ENCODE data around the gene ZBBX. TPM values are rescaled to one million over a fixed set of nuclear protein-coding genes. Genes with fewer than 3 reads are reported as not detected.
"Not testable (repeated sequence)": the region's sequence is repeated elsewhere in the genome, so short reads cannot be mapped to it uniquely, and the experiment has no call there.

Gene ZBBX
- not detected in 2 replicates for total RNA-seq

GRCh38 chr3:167380004-167380689, at the start of gene ZBBX:
ZBBX (minus strand) TSS chr3:167380297; CDS start chr3:167372901, 7,396 bp downstream.
- H3K27ac Mint-ChIP-seq: no peak within 1 kb of the TSS
- peaks cover 4% of the 10 kb centered on the region for H3K27me3 Mint-ChIP-seq (ENCODE audit: insufficient read depth)

GRCh38 chr3:167426962-167427361, 46.9 kb upstream of the ZBBX start:
- intact Hi-C loops (cut with micrococcal nuclease); H3K4me3 Mint-ChIP-seq; H3K36me3 Mint-ChIP-seq (ENCODE audit: low read depth); DNase-seq (ENCODE audit: low spot score); H3K27ac Mint-ChIP-seq; H3K9me3 Mint-ChIP-seq; H3K27me3 Mint-ChIP-seq (ENCODE audit: insufficient read depth); H3K4me1 Mint-ChIP-seq (ENCODE audit: low read depth): not testable (repeated sequence)

More at GRCh38 chr3:167380004-167380689, at the start of gene ZBBX:
- H3K36me3 Mint-ChIP-seq (ENCODE audit: low read depth): no peaks in the 10 kb centered on the region
- H3K4me1 Mint-ChIP-seq (ENCODE audit: low read depth): peaks cover 9% of the 10 kb centered on the region
- intact Hi-C loops (cut with micrococcal nuclease): loop anchor here (1.0 to 2.0 kb wide), 3 partner anchors 304 to 502 kb away; partner anchors contain the start of genes PDCD10 and SERPINI1
- H3K4me3 Mint-ChIP-seq: peak within 1 kb of the TSS; percentile 74
- DNase-seq (ENCODE audit: low spot score): peak; percentile 81
- no peaks in the 10 kb centered on the region for H3K9me3 Mint-ChIP-seq

DNA sequence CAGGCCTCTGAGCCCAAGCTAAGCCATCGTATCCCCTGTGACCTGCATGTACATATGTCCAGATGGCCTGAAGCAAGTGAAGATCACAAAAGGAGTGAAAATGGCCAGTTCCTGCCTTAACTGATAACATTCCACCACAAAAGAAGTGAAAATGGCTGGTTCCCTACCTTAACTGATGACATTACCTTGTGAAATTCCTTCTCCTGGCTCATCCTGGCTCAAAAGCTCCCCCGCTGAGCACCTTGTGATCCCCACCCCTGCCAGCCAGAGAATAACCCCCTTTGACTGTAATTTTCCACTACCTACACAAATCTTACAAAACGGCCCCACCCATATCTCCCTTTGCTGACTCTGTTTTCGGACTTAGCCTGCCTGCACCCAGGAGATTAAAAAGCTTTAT, 42.3 kb upstream of the ZBBX start:
- H3K4me3 Mint-ChIP-seq; H3K27ac Mint-ChIP-seq; intact Hi-C loops (cut with micrococcal nuclease); H3K36me3 Mint-ChIP-seq (ENCODE audit: low read depth); DNase-seq (ENCODE audit: low spot score); H3K4me1 Mint-ChIP-seq (ENCODE audit: low read depth); H3K27me3 Mint-ChIP-seq (ENCODE audit: insufficient read depth); H3K9me3 Mint-ChIP-seq: not testable (repeated sequence)

GRCh38 chr3:167409611-167410010, 29.5 kb upstream of the ZBBX start:
- Mint-ChIP-seq H3K4me3 (no peak overlapping the region), H3K27me3 (ENCODE audit: insufficient read depth) (no peaks in the 10 kb centered on the region), H3K4me1 (ENCODE audit: low read depth) (no peaks in the 10 kb centered on the region), H3K9me3 (no peaks in the 10 kb centered on the region), H3K27ac (no peak overlapping the region), H3K36me3 (ENCODE audit: low read depth) (no peaks in the 10 kb centered on the region)
- intact Hi-C loops (cut with micrococcal nuclease): no loop called here
- no peak for DNase-seq (ENCODE audit: low spot score)

DNA sequence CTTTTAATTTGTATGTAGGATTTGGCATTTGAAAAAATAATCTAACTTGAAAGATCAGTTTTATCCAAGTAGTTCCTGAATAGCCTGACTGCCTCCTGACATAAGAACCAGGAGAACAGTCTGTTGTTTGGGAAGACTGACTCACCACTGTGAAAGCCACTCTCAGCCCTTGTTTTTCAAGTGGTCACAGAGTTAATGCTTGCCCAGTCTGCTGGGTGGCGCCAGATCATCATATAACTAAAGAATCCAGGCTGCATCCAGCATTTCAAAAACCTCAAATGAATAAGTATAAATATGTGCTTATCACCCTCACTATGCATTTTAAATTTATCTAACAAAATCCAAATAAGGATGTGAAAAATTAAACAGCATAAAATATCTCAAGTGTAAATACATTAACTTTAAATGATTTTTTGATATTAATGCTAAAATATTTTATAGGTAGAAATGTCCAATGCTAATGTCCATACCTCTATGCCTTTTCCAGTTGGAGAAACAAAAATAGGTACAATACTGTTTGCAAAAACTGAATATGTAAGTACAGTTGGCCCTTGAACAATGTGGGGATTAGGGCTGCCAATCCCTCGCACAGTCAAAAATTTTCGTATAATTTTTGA, 26.9 kb upstream of the ZBBX start:
- Mint-ChIP-seq H3K9me3 (no peaks in the 10 kb centered on the region), H3K36me3 (ENCODE audit: low read depth) (no peaks in the 10 kb centered on the region), H3K4me1 (ENCODE audit: low read depth) (no peaks in the 10 kb centered on the region), H3K27me3 (ENCODE audit: insufficient read depth) (no peaks in the 10 kb centered on the region), H3K4me3 (no peak overlapping the region), H3K27ac (no peak overlapping the region)
- intact Hi-C loops (cut with micrococcal nuclease): no loop called here
- DNase-seq (ENCODE audit: low spot score): no peak

- H3K4me3 Mint-ChIP-seq: no peak overlapping the region
- intact Hi-C loops (cut with micrococcal nuclease): no loop called here
- H3K4me1 Mint-ChIP-seq (ENCODE audit: low read depth): no peaks in the 10 kb centered on the region
- no peaks in the 10 kb centered on the region for H3K9me3 Mint-ChIP-seq
- no peaks in the 10 kb centered on the region for H3K27me3 Mint-ChIP-seq (ENCODE audit: insufficient read depth)
- DNase-seq (ENCODE audit: low spot score): no peak
- H3K27ac Mint-ChIP-seq: no peak overlapping the region
- no peaks in the 10 kb centered on the region for H3K36me3 Mint-ChIP-seq (ENCODE audit: low read depth)
Measured at GRCh38 chr3:167397826-167398225, 17.7 kb upstream of the ZBBX start.

- intact Hi-C loops (cut with micrococcal nuclease): no loop called here
- Mint-ChIP-seq H3K36me3 (ENCODE audit: low read depth) (no peaks in the 10 kb centered on the region), H3K27me3 (ENCODE audit: insufficient read depth) (no peaks in the 10 kb centered on the region), H3K27ac (no peak overlapping the region), H3K9me3 (no peaks in the 10 kb centered on the region), H3K4me3 (no peak overlapping the region), H3K4me1 (ENCODE audit: low read depth) (no peaks in the 10 kb centered on the region)
- DNase-seq (ENCODE audit: low spot score): no peak
Measured at GRCh38 chr3:167396075-167396474, 16.0 kb upstream of the ZBBX start.

GRCh38 chr3:167394003-167394402, 13.9 kb upstream of the ZBBX start:
- intact Hi-C loops (cut with micrococcal nuclease): no loop called here
- no peak overlapping the region for H3K4me3 Mint-ChIP-seq

GRCh38 chr3:167382155-167382554, 2.1 kb upstream of the ZBBX start:
- intact Hi-C loops (cut with micrococcal nuclease): no loop called here
- Mint-ChIP-seq H3K4me3 (no peak overlapping the region), H3K27ac (no peak overlapping the region), H3K9me3 (no peaks in the 10 kb centered on the region), H3K4me1 (ENCODE audit: low read depth) (peaks cover 9% of the 10 kb centered on the region), H3K27me3 (ENCODE audit: insufficient read depth) (peaks cover 4% of the 10 kb centered on the region), H3K36me3 (ENCODE audit: low read depth) (no peaks in the 10 kb centered on the region)
- DNase-seq (ENCODE audit: low spot score): no peak

More at GRCh38 chr3:167394003-167394402, 13.9 kb upstream of the ZBBX start:
- H3K27ac Mint-ChIP-seq: no peak overlapping the region
- no peaks in the 10 kb centered on the region for H3K27me3 Mint-ChIP-seq (ENCODE audit: insufficient read depth)
- H3K9me3 Mint-ChIP-seq: no peaks in the 10 kb centered on the region
- no peaks in the 10 kb centered on the region for H3K36me3 Mint-ChIP-seq (ENCODE audit: low read depth)
- no peaks in the 10 kb centered on the region for H3K4me1 Mint-ChIP-seq (ENCODE audit: low read depth)
- DNase-seq (ENCODE audit: low spot score): no peak

DNA sequence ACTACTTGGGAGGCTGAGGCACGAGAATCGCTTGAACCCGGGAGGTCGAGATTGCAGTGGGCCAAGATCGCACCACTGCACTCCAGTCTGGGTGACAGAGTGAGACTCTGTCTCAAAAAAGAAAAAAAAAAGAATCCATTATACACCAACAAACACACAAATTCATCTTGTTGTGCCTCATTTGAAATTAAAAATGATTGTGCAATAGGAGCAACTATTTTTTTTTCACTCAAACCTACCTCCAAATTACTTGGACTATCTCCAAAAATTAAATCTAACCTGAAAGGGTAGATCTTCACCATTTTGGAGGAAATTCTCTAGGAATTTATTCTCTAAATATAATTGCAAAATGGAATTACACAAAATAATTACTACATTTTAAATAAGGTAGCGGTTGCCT, 4.6 kb downstream of the ZBBX start:
- Mint-ChIP-seq H3K4me3 (no peak overlapping the region), H3K27ac (no peak overlapping the region), H3K9me3 (no peaks in the 10 kb centered on the region), H3K36me3 (ENCODE audit: low read depth) (no peaks in the 10 kb centered on the region), H3K27me3 (ENCODE audit: insufficient read depth) (peaks cover 2% of the 10 kb centered on the region), H3K4me1 (ENCODE audit: low read depth) (peaks cover 9% of the 10 kb centered on the region)
- no peak for DNase-seq (ENCODE audit: low spot score)
- intact Hi-C loops (cut with micrococcal nuclease): no loop called here

- no peak for DNase-seq (ENCODE audit: low spot score)
- Mint-ChIP-seq H3K4me3 (no peak overlapping the region), H3K4me1 (ENCODE audit: low read depth) (no peaks in the 10 kb centered on the region), H3K9me3 (no peaks in the 10 kb centered on the region), H3K27ac (no peak overlapping the region), H3K36me3 (ENCODE audit: low read depth) (no peaks in the 10 kb centered on the region), H3K27me3 (ENCODE audit: insufficient read depth) (no peaks in the 10 kb centered on the region)
- intact Hi-C loops (cut with micrococcal nuclease): no loop called here
Measured at GRCh38 chr3:167372138-167372537, 8.0 kb downstream of the ZBBX start.

GRCh38 chr3:167361948-167362347, 18.1 kb downstream of the ZBBX start:
- Mint-ChIP-seq H3K4me3 (no peak overlapping the region), H3K4me1 (ENCODE audit: low read depth) (no peaks in the 10 kb centered on the region), H3K27me3 (ENCODE audit: insufficient read depth) (no peaks in the 10 kb centered on the region), H3K36me3 (ENCODE audit: low read depth) (no peaks in the 10 kb centered on the region), H3K9me3 (peaks cover 5% of the 10 kb centered on the region), H3K27ac (no peak overlapping the region)
- no peak for DNase-seq (ENCODE audit: low spot score)
- intact Hi-C loops (cut with micrococcal nuclease): no loop called here

DNA sequence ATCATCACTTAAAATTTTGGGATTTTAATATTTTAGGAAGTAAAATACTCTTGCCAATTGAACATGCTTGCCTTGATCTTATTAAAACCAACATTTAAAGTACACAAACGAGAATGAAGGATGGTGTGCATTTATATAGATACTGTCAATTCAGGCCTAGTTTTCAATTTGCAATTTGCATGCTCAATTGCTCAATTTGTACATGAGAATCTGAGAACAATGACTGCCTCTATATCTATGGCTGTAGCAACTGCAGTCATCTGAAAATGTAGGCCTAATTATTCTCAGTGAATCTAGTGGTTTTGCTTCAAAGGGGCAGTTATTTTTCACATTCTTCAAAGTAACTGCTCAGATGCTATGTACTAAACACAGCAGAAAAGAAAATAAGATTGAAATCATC, 18.8 kb downstream of the ZBBX start:
- H3K4me1 Mint-ChIP-seq (ENCODE audit: low read depth): no peaks in the 10 kb centered on the region
- no peaks in the 10 kb centered on the region for H3K27me3 Mint-ChIP-seq (ENCODE audit: insufficient read depth)
- intact Hi-C loops (cut with micrococcal nuclease): no loop called here
- DNase-seq (ENCODE audit: low spot score): no peak
- peaks cover 8% of the 10 kb centered on the region for H3K9me3 Mint-ChIP-seq
- no peak overlapping the region for H3K27ac Mint-ChIP-seq
- no peaks in the 10 kb centered on the region for H3K36me3 Mint-ChIP-seq (ENCODE audit: low read depth)
- no peak overlapping the region for H3K4me3 Mint-ChIP-seq

All from activated T-helper 1 cell treated with anti-CD3 and anti-CD28 coated beads, Interleukin-12 subunit alpha, Interleukin-12 subunit beta, Interleukin-2, Interleukin-4 antibody, amounts not matched to agents 30 ng/mL and 10 ng/mL and 1 ng/mL, durations not matched to agents 14 hours and 24 hours and 36 hours (primary cell).